Retinal pigment epithelial cell (primary cell): ENCODE data around the gene MAPK11.

Experiments
- DNase-seq: peaks from one replicate; pipeline ENCODE4 v3.0.0-alpha.2; 2010; ENCODE audit warnings: low read depth
- H3K4me3 ChIP-seq: 2 replicates; pipeline ENCODE4 v1.5.1; 2011; ENCODE audit warnings: mild to moderate bottlenecking, low read length, control low read depth, moderate library complexity
- CTCF ChIP-seq: conservative IDR thresholded peaks from 2 replicates; pipeline ENCODE4 v1.5.1; 2011; ENCODE audit warnings: low read depth, low read length, control low read depth, inconsistent platforms

The MAPK11 gene

GRCh38 chr22:50264104-50264745 lies 6.0 kb downstream of the MAPK11 start:
- no peak for TF ChIP-seq CTCF
- no peak overlapping the region for H3K4me3 ChIP-seq
- no peak for DNase-seq

- no peak overlapping the region for H3K4me3 ChIP-seq
- TF ChIP-seq CTCF = no peak
Observed at GRCh38 chr22:50262973-50263617, 7.1 kb downstream of the MAPK11 start.

GRCh38 chr22:50262460-50262911 lies 7.7 kb downstream of the MAPK11 start:
- no peak for TF ChIP-seq CTCF
- DNase-seq = no peak
- no peak overlapping the region for H3K4me3 ChIP-seq

More at GRCh38 chr22:50262973-50263617, 7.1 kb downstream of the MAPK11 start:
- no peak for DNase-seq

GRCh38 chr22:50261615-50262459 lies 8.3 kb downstream of the MAPK11 start, which contains the start of gene MAPK12:
Gene MAPK12 (minus strand): TSS chr22:50261683. CDS start chr22:50261509, 174 bp downstream.
- TF ChIP-seq CTCF = no peak
- DNase-seq = no peak
- H3K4me3 ChIP-seq = peak within 1 kb of the TSS; percentile 53

- H3K4me3 ChIP-seq = peak overlapping the region; percentile 53
- no peak for TF ChIP-seq CTCF
- no peak for DNase-seq
Observed at GRCh38 chr22:50260801-50261614, 9.2 kb downstream of the MAPK11 start.

- no peak for DNase-seq
- no peak for TF ChIP-seq CTCF
- peak overlapping the region; percentile 53 for H3K4me3 ChIP-seq
Observed at GRCh38 chr22:50260434-50260800, 9.8 kb downstream of the MAPK11 start.
